Neuron (in vitro differentiated cells): ENCODE measurements around the gene HMCN1.
"Not testable (repeated sequence)": the region's sequence is repeated elsewhere in the genome, so short reads cannot be mapped to it uniquely, and the experiment has no call there.

Experiments used
- H2AFZ ChIP-seq: one replicate; pipeline ENCODE4 v1.6.1; 2013; ENCODE audit warnings: low read depth, mild to moderate bottlenecking, inconsistent platforms, low read length, moderate library complexity
- H3K27me3 ChIP-seq: one replicate; pipeline ENCODE4 v1.6.1; 2013; ENCODE audit warnings: low read length; ENCODE audit not compliant: insufficient read depth
- H3K36me3 ChIP-seq: one replicate; pipeline ENCODE4 v1.6.1; 2013; ENCODE audit warnings: low read length; ENCODE audit not compliant: insufficient read depth
- H3K4me1 ChIP-seq: one replicate; pipeline ENCODE4 v1.6.1; 2013; ENCODE audit warnings: low read length; ENCODE audit not compliant: insufficient read depth
- H3K4me3 ChIP-seq: 2 replicates; pipeline ENCODE4 v1.5.1; 2013; ENCODE audit warnings: mild to moderate bottlenecking, low read length, moderate library complexity
- H3K9me3 ChIP-seq: one replicate; pipeline ENCODE4 v1.6.1; 2013; ENCODE audit warnings: low read length

Gene HMCN1

DNA sequence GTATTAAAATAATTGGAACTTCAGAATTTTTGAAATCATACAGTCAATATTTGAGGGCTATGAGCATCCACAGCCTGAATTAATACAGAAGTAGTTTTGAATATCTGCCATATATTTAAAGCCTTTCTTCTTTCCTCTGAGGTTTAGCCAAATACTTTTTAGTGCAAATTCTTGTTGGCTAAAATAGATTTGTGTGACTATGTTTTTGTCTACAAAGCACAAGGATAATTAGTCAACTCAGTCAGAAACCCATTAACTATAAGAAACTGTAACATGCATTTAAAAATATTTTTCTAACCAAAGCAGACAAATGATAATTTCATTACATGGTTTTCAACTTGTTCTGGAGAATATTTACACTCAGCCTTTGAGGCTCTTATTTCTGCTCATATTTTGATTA lies 408.7 kb downstream of the HMCN1 start:
- no peaks in the 10 kb centered on the region for H3K27me3 ChIP-seq
- H2AFZ ChIP-seq: no peak overlapping the region
- H3K4me1 ChIP-seq: no peaks in the 10 kb centered on the region
- no peak overlapping the region for H3K4me3 ChIP-seq
- no peaks in the 10 kb centered on the region for H3K9me3 ChIP-seq
- H3K36me3 ChIP-seq: no peaks in the 10 kb centered on the region

DNA sequence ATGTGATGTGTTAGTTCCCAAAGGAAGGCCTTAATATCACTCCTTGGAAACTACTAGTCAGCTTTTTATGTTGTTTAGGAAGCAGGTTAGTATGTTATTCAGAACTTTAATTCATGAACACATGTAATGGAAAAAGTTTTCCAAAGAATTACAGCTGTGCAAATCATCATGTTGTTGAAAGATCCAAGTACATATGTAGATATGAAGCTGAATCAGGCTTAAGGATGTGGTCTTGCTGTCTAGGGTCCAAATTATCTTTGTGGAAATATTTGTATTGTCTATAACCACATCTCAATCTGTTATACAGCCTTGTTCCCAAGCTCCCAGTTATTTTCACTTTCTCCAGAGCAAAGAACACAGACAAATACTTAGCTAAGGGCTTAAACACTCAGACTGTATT lies 409.3 kb downstream of the HMCN1 start:
- H2AFZ ChIP-seq: no peak overlapping the region
- H3K27me3 ChIP-seq: no peaks in the 10 kb centered on the region
- no peak overlapping the region for H3K4me3 ChIP-seq
- H3K9me3 ChIP-seq: no peaks in the 10 kb centered on the region
- H3K4me1 ChIP-seq: no peaks in the 10 kb centered on the region
- no peaks in the 10 kb centered on the region for H3K36me3 ChIP-seq

DNA sequence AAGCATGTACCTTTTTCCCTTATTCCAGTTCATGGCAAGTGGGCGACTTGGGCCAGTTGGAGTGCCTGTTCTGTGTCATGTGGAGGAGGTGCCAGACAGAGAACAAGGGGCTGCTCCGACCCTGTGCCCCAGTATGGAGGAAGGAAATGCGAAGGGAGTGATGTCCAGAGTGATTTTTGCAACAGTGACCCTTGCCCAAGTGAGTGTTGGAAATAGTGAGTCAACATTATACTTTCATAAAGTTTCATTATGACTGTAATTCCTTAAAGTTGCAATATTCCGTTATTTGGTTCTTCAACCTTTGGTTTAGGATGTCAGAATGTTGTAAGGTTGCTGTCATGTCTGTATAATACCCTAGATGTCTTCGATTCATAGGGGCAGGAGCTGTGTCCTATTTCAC lies 410.3 kb downstream of the HMCN1 start:
- Histone ChIP-seq H3K4me1 (no peaks in the 10 kb centered on the region), H3K27me3 (no peaks in the 10 kb centered on the region), H2AFZ (no peak overlapping the region), H3K9me3 (no peaks in the 10 kb centered on the region), H3K4me3 (no peak overlapping the region), H3K36me3 (no peaks in the 10 kb centered on the region)

DNA sequence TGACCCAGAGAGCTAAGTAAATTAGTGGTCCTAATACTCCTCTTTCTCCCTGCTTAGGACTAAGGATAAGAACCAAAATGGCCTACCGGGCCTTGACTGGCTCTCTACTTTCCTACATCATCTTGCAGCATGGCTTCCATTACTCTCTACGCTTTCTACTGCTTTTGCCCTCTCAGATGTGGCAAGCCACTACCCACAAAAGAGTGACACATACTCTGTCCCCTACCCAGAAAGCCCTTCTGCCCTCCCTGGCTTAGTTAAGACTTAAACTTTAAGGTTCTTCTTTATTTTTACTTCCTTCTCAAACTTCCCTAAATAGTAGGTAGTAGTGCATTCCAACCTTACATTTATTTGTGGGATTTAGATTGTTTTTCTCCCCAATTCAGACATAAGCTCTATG lies 412.8 kb downstream of the HMCN1 start:
- Histone ChIP-seq H3K27me3 (no peaks in the 10 kb centered on the region), H3K36me3 (no peaks in the 10 kb centered on the region), H3K9me3 (no peaks in the 10 kb centered on the region), H3K4me3 (no peak overlapping the region), H3K4me1 (no peaks in the 10 kb centered on the region), H2AFZ (no peak overlapping the region)

DNA sequence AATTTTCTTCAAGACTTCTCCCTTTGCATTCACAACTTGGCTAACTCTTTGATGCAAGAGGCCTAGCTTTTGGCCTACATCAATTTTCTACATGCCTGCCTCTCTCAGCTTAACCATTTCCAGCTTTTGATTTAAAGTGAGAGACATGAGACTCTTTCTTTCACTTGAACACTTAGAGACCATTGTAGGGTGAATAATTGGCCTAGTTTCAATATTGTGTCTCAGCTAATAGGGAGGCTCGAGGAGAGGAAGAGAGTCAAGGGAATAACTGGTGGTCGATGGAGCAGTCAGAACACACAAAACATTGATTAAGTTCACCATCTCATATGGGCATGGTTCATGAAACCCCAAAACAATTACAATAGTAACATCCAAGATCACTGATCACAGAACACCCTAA lies 415.4 kb downstream of the HMCN1 start:
- no peaks in the 10 kb centered on the region for H3K4me1 ChIP-seq
- no peaks in the 10 kb centered on the region for H3K36me3 ChIP-seq
- no peaks in the 10 kb centered on the region for H3K9me3 ChIP-seq
- no peak overlapping the region for H3K4me3 ChIP-seq
- no peaks in the 10 kb centered on the region for H3K27me3 ChIP-seq
- H2AFZ ChIP-seq: no peak overlapping the region

DNA sequence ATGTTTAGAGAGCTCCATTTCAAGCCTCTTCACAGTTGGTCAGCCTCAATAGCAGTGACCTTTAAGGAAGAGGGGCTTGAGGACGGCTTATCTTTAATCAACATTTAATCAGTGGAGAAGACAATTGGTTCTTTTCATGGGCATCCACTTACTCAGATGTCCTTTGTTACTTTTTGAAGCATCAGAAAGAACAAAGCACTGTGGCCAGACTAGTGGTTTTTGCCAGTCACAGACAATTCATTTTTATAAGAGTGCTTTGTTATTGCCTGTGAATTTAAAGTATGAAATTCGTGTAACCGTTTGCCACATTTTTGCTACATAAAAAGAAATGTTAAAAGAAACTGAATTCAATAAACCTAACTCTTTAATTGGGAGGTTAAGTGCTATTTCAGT lies 418.0 kb downstream of the HMCN1 start:
- no peaks in the 10 kb centered on the region for H3K36me3 ChIP-seq
- no peak overlapping the region for H2AFZ ChIP-seq
- H3K4me3 ChIP-seq: no peak overlapping the region
- H3K4me1 ChIP-seq: no peaks in the 10 kb centered on the region
- no peaks in the 10 kb centered on the region for H3K9me3 ChIP-seq
- no peaks in the 10 kb centered on the region for H3K27me3 ChIP-seq

DNA sequence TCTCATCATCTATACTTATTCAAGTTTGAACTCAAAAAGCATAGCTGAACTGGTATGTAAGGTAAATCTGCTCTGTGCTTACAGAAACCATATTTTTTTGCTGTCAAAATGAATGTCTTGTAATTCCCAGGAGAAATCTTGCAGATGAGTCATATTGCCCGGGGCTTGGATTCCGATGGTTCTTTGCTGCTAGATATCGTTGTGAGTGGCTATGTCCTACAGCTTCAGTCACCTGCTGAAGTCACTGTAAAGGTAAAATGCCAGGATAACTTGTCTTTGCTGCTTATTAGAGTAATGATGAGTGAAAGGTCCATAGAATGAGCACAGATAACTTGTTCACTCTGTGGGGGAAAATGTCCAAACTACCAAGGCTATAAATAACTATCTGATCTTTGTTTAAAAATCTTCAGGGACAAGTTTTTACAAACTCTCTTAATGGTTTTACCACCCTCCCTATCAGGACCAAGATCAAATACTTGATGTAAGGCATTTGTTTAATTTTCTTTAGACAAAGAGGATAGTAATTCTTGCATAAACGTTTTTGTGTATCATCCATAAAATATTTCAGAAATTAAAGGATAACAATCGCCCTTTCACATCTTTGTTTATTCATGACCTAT lies 418.5 kb downstream of the HMCN1 start:
- Histone ChIP-seq H2AFZ (no peak overlapping the region), H3K4me1 (no peaks in the 10 kb centered on the region), H3K36me3 (no peaks in the 10 kb centered on the region), H3K4me3 (no peak overlapping the region), H3K9me3 (no peaks in the 10 kb centered on the region), H3K27me3 (no peaks in the 10 kb centered on the region)

DNA sequence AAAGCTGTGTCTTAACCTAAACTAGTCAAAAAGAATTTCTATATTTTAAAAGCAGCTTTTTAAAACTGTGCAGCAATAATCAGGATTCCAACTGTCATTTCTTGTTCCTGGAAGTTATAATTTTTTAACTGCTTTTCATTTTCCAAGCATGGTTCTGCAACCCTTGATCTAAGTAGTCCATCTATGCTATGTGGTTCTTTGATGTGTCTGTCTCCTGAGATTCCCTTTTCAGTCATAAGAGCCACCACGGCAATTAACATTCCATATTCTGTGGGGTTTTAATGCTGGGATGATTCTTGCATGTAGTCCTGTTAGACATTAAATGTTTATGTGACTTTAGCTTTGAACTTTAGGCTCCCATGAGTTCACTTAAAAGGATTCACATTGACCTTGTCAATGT lies 420.5 kb downstream of the HMCN1 start:
- Histone ChIP-seq H3K4me1 (no peaks in the 10 kb centered on the region), H3K9me3 (no peaks in the 10 kb centered on the region), H3K4me3 (no peak overlapping the region), H2AFZ (no peak overlapping the region), H3K36me3 (no peaks in the 10 kb centered on the region), H3K27me3 (no peaks in the 10 kb centered on the region)

DNA sequence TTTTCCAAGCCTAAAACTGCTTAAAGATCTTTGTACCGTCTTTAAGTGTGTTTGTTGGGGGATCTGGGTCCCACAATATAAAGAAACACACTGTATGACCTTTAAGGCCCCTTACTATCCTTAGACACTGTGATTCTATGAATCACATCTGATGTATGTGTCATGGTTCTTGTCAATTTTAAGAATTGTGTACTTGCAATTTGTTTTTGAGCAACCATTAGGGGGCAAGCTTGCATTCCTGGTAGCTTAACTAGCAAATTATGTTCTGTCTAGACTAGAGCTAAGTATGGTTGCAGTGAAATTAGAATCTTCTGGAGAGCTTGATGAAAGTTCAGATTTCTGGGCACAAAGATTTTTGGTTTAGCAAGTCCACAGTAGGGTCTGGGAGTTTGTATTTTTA lies 421.4 kb downstream of the HMCN1 start:
- H3K36me3 ChIP-seq: no peaks in the 10 kb centered on the region
- no peak overlapping the region for H3K4me3 ChIP-seq
- H3K4me1 ChIP-seq: no peaks in the 10 kb centered on the region
- no peaks in the 10 kb centered on the region for H3K27me3 ChIP-seq
- no peak overlapping the region for H2AFZ ChIP-seq
- H3K9me3 ChIP-seq: no peaks in the 10 kb centered on the region

DNA sequence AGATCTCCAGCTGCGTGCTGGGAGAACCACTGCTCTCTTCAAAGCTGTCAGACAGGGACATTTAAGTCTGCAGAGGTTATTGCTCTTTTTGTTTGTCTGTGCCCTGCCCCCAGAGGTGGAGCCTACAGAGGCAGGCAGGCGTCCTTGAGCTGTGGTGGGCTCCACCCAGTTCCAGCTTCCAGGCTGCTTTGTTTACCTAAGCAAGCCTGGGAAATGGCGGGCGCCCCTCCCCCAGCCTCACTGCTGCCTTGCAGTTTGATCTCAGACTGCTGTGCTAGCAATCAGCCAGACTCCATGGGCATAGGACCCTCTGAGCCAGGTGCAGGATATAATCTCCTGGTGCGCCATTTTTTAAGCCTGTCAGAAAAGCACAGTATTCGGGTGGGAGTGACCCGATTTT lies 428.7 kb downstream of the HMCN1 start:
- not testable (repeated sequence) for H3K27me3 ChIP-seq, H2AFZ ChIP-seq, H3K9me3 ChIP-seq, H3K4me1 ChIP-seq, H3K4me3 ChIP-seq, H3K36me3 ChIP-seq

DNA sequence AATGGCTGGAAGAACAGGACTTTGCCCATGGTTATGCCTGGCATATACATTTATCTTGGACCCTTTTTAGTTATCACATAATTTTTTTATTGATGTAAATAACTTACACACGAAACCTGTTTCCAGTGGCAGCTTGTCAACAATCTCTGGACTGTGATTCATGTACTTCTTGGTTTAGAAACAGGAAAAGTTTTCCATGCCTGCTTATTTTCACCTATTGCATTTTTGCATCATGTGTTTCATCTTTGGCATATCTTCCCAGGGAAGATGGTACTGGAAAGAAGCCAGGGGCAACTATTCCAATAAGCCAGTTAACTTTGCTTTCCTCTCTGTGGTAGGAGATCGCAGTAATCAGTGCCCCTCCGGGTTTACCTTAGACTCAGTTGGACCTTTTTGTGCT lies 430.6 kb downstream of the HMCN1 start:
- H3K9me3 ChIP-seq: no peaks in the 10 kb centered on the region

DNA sequence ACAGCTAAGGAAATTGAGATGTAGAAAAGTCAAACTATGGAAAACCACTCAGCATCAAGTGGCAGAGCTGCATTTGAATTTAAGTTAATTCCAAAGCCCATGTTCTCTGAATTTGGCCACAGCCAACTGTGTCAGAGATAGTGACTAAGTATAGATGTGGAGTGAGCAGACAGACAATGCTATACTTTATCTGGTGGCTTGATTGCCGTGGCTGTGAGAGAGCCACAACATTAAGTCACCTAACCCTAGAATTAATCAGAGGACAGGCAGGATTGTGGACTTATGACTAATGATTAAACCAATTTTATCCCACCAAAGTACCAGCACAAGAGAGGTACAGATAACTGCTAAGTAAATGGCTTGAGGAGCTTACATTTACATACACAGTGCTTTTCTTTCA lies 431.1 kb downstream of the HMCN1 start:
- Histone ChIP-seq H2AFZ (no peak overlapping the region), H3K4me1 (no peaks in the 10 kb centered on the region), H3K9me3 (no peaks in the 10 kb centered on the region), H3K4me3 (no peak overlapping the region), H3K27me3 (no peaks in the 10 kb centered on the region), H3K36me3 (no peaks in the 10 kb centered on the region)

More for the DNA sequence above, 430.6 kb downstream of the HMCN1 start:
- H3K4me1 ChIP-seq: no peaks in the 10 kb centered on the region
- no peak overlapping the region for H3K4me3 ChIP-seq
- H2AFZ ChIP-seq: no peak overlapping the region
- H3K27me3 ChIP-seq: no peaks in the 10 kb centered on the region
- no peaks in the 10 kb centered on the region for H3K36me3 ChIP-seq

DNA sequence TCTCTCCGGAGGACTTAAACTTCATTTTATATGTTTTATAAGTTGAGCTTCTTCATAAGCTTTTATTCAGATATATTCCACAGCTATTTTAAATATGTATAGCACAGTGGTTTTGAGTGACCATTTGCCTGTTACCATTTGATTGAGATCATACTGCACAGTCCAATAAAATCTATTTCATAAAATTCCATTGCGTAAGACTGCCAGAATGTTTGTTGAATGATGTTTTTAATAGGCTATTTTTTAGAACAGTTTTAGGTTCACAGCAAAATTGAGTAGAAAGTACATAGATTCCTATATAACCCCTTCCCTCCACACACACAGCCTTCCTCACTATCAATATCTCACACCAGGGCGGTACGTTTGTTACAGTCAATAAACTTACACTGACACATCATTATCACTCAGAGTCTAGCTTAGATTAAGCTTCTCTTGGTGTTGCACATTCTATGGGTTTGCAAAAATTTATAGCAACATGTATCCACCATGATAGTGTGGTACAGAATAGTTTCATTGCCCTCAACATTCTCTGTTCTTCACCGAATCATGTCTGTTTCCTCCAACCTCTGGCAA lies 433.0 kb downstream of the HMCN1 start:
- H3K4me3 ChIP-seq: no peak overlapping the region
- H2AFZ ChIP-seq: no peak overlapping the region
- no peaks in the 10 kb centered on the region for H3K9me3 ChIP-seq
- H3K4me1 ChIP-seq: no peaks in the 10 kb centered on the region
- no peaks in the 10 kb centered on the region for H3K27me3 ChIP-seq
- H3K36me3 ChIP-seq: no peaks in the 10 kb centered on the region

DNA sequence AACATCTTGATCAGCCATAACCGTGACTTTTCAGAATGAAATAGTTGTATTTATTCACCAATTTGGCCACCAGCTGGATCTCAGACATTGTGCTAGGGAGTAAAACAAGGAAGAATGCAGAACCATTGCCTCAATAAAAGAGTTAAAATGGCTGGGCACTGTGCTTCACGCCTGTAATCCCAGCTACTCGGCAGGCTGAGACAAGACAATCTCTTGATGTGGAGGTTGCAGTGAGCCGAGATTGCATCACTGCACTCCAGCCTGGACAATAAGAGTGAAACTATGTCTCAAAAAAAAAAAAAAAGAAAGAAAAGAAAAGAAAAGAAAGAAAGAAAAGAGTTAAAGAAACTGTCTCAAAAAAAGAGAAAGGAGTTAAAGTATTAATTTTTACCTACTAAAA lies 441.4 kb downstream of the HMCN1 start:
- Histone ChIP-seq H3K4me3 (no peak overlapping the region), H2AFZ (no peak overlapping the region), H3K9me3 (no peaks in the 10 kb centered on the region), H3K27me3 (no peaks in the 10 kb centered on the region), H3K4me1 (no peaks in the 10 kb centered on the region), H3K36me3 (no peaks in the 10 kb centered on the region)
